ENCODE results near the gene ZNF135. TPM values are rescaled to one million over a fixed set of nuclear protein-coding genes. Genes with fewer than 3 reads are reported as not detected.

Gene ZNF135
- total and polyA plus RNA-seq, 2 of the 4 experiments (the other 2 are of a cell fraction), result 2.4 to 2.7 TPM

DNA sequence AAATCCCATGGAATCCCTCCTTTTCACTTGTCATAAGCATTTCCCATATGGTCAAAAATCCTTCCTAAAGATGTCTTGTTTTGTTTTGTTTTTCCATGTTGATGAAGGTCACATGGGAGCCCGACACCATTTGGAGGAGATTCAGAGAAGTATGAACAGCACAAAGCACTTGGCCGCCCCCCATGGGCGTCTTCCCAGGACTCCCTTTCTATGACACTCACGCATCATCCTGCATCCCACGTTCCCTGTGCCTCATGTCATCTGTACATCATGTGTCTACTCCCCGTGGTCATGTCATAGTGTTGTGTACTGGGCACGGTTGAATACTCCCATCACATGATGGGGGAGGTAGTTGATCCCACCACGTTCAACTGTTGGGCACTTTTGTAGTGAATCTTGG is 23.2 kb upstream of the ZNF135 start:
- H2BK15ac ChIP-seq (ENCODE audit: low read depth, low read length), result no peak overlapping the region
- peak overlapping the region; percentile 43 for H2AFZ ChIP-seq (replicated peaks; ENCODE audit: low read length, poor library complexity)
- in situ Hi-C loops (cut with MboI; ENCODE audit: low sequenced_read_pairs), result no loop called here
- ChIA-PET POLR2A (ENCODE audit: unreplicated experiment) (no interaction called here), CTCF (no interaction called here)
- no peak overlapping the region for H4K8ac ChIP-seq (ENCODE audit: low read depth in 2 of 2, low read length in 2 of 2)
- no peak overlapping the region for H4K91ac ChIP-seq (ENCODE audit: insufficient read depth, low read depth, low read length)
- H2AK9ac ChIP-seq (replicated peaks; ENCODE audit: low read depth, low read length, poor library complexity), result no peak overlapping the region
- H3K9me1 ChIP-seq (ENCODE audit: insufficient read depth, low read length), result no peaks in the 10 kb centered on the region
- no peak overlapping the region for H3K14ac ChIP-seq (replicated peaks; ENCODE audit: low read depth, low read length)
- H3K23ac ChIP-seq (ENCODE audit: low read depth, low read length), result no peak overlapping the region
- H3K4me2 ChIP-seq (ENCODE audit: low read depth, low read length), result no peak overlapping the region
- H3K27me3 ChIP-seq (ENCODE audit: control insufficient read depth, insufficient read depth, low read length), result no peaks in the 10 kb centered on the region
- H4K20me1 ChIP-seq (ENCODE audit: insufficient read depth, low read length), result no peaks in the 10 kb centered on the region
- H3K4me1 ChIP-seq (ENCODE audit: control insufficient read depth, insufficient read depth, low read length), result no peaks in the 10 kb centered on the region
- peaks cover 30% of the 10 kb centered on the region for H3K9me3 ChIP-seq (ENCODE audit: control insufficient read depth, insufficient read depth, low read length)
- H2BK20ac ChIP-seq (ENCODE audit: low read depth, low read length), result no peak overlapping the region
- ATAC-seq (ENCODE audit: low read depth) (no peak), DNase-seq (no peak)
- H3K36me3 ChIP-seq (ENCODE audit: control insufficient read depth, insufficient read depth, low read length), result no peaks in the 10 kb centered on the region
- no peak overlapping the region for H3K56ac ChIP-seq (ENCODE audit: extremely low read depth, insufficient read depth, low read length)
- no peak overlapping the region for H3K27ac ChIP-seq (ENCODE audit: insufficient read depth, low read length)
- no peak overlapping the region for H3K4me3 ChIP-seq (ENCODE audit: insufficient read depth, low read depth, low read length)
- no peak overlapping the region for H2AK5ac ChIP-seq (ENCODE audit: low read depth, low read length)
- H2BK120ac ChIP-seq (ENCODE audit: low read depth, low read length), result no peak overlapping the region
- WGBS, 2 experiments (ENCODE audit: extremely low coverage in 2 of 2, insufficient read length in 1 of 2), result no CpG with 5 or more reads among the region's 8 CpGs
- H3K9ac ChIP-seq (ENCODE audit: low read depth, low read length), result no peak overlapping the region
- H4K5ac ChIP-seq (ENCODE audit: low read depth, low read length), result no peak overlapping the region
- TF ChIP-seq RAD21 (IDR thresholded peaks at IDR 0.05; ENCODE audit: low read length) (no peak), FOS (IDR thresholded peaks at IDR 0.05; ENCODE audit: low read depth, low read length) (no peak), CTCF (conservative IDR thresholded peaks at IDR 0.05; ENCODE audit: low read depth, low read length) (no peak), POLR2A (IDR thresholded peaks at IDR 0.05; ENCODE audit: low read depth, low read length) (no peak), CEBPB (IDR thresholded peaks at IDR 0.05; ENCODE audit: low read depth, low read length) (no peak), BHLHE40 (IDR thresholded peaks at IDR 0.05; ENCODE audit: low read depth, low read length) (no peak), MXI1 (IDR thresholded peaks at IDR 0.05; ENCODE audit: borderline replicate concordance, low read depth, low read length) (no peak), MAZ (IDR thresholded peaks at IDR 0.05; ENCODE audit: borderline replicate concordance, low read depth, low read length) (no peak), MAFK (IDR thresholded peaks at IDR 0.05; ENCODE audit: low read depth, low read length) (no peak), ELK1 (IDR thresholded peaks at IDR 0.05; ENCODE audit: borderline replicate concordance, low read depth, low read length) (no peak)
- TF ChIP-seq, protein P1, sequence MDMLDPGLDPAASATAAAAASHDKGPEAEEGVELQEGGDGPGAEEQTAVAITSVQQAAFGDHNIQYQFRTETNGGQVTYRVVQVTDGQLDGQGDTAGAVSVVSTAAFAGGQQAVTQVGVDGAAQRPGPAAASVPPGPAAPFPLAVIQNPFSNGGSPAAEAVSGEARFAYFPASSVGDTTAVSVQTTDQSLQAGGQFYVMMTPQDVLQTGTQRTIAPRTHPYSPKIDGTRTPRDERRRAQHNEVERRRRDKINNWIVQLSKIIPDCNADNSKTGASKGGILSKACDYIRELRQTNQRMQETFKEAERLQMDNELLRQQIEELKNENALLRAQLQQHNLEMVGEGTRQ (IDR thresholded peaks at IDR 0.05; ENCODE audit: low read depth, low read length), result no peak
- H3K4ac ChIP-seq (ENCODE audit: low read depth, low read length), result no peak overlapping the region
- H2BK5ac ChIP-seq (ENCODE audit: low read depth, low read length, poor library complexity, severe bottlenecking), result no peak overlapping the region
- dilution Hi-C loops (cut with HindIII; ENCODE audit: low sequenced_read_pairs, unreplicated experiment), result no loop called here
- H3K79me1 ChIP-seq (ENCODE audit: low read depth in 1 of 2, low read length in 2 of 2), result no peaks in the 10 kb centered on the region
- no peak overlapping the region for H3K18ac ChIP-seq (ENCODE audit: low read depth, low read length)
- no TSS peak for BruUV-seq (replicated peaks)
- intact Hi-C loops (cut with micrococcal nuclease), result no loop called here
